B cell (primary cell): Measurements from ENCODE around the gene RALA. TPM values are rescaled to one million over a fixed set of nuclear protein-coding genes. Genes with fewer than 3 reads are reported as not detected.
A peak's percentile ranks its signal among the peaks of the same experiment; 100 is the strongest.

ENCODE experiments used
- ATAC-seq: fragments of 200-7000 bp; cut with Tn5 transposase; one replicate; pipeline ENCODE4 v1.10.0; 2021; ENCODE audit warnings: low read depth, mild to moderate bottlenecking, moderate number of reproducible peaks, moderate library complexity
- CTCF ChIA-PET: fragments of 350-600 bp; sonication (Branson Sonifier 250); formaldehyde crosslinking; loops from one replicate; lab custom pipeline; 2021; ENCODE audit warnings: antibody characterized with exemption, inconsistent platforms; lab: Charles Lee
- POLR2A ChIA-PET: fragments of 350-600 bp; sonication (Branson Sonifier 250); formaldehyde crosslinking; loops from one replicate; lab custom pipeline; 2021; ENCODE audit warnings: antibody characterized with exemption; lab: Charles Lee
- DNase-seq: peaks from one replicate; pipeline ENCODE4 v3.0.0; 2013
- H2AFZ ChIP-seq: 2 replicates; pipeline ENCODE4 v1.6.1; 2012; ENCODE audit warnings: mild to moderate bottlenecking, low read depth, low read length; ENCODE audit not compliant: insufficient read depth, poor library complexity, severe bottlenecking
- H3K27ac ChIP-seq, 2 donors: 1 replicate in 1 of 2; 2 replicates in 1 of 2; pipeline ENCODE4 v1.5.1; 2012 to 2013; ENCODE audit warnings: low read length in 2 of 2, mild to moderate bottlenecking in 2 of 2, moderate library complexity in 1 of 2
- H3K27me3 ChIP-seq, 4 experiments: fragments of 200-600 bp in 1 of 4; sonication (generic) in 1 of 4; replicated peaks in 1 of 4; 1 replicate in 2 of 4; 2 replicates in 2 of 4; pipeline versions ENCODE4 v1.6.1 to v1.7.0; 2013 to 2016; ENCODE audit warnings: low read length in 3 of 4, mild to moderate bottlenecking in 2 of 4, mixed read lengths in 1 of 4, moderate library complexity in 1 of 4; ENCODE audit not compliant: insufficient read depth in 4 of 4, control insufficient read depth in 3 of 4; ENCODE audit errors: control extremely low read depth in 1 of 4
- H3K36me3 ChIP-seq, 2 experiments: replicated peaks in 1 of 2; 1 replicate in 1 of 2; 2 replicates in 1 of 2; pipeline versions ENCODE4 v1.6.1 to v1.7.1; 2013; ENCODE audit warnings: low read length in 1 of 2; ENCODE audit not compliant: insufficient read depth in 2 of 2, control insufficient read depth in 1 of 2; ENCODE audit errors: control extremely low read depth in 1 of 2, extremely low read depth in 1 of 2
- H3K4me1 ChIP-seq, 2 donors: fragments of 200-600 bp in 1 of 2; sonication (generic) in 1 of 2; 1 replicate in 1 of 2; 2 replicates in 1 of 2; pipeline versions ENCODE4 v1.5.1 to v1.6.1; 2013 to 2017; ENCODE audit warnings: low read length in 2 of 2; ENCODE audit not compliant: control insufficient read depth in 2 of 2, insufficient read depth in 2 of 2
- H3K4me2 ChIP-seq: replicated peaks from 2 replicates; pipeline ENCODE3; 2012; ENCODE audit warnings: mild to moderate bottlenecking, low read depth, low read length; ENCODE audit not compliant: poor library complexity, severe bottlenecking
- H3K4me3 ChIP-seq, 5 experiments: fragments of 200-600 bp in 1 of 5; sonication (generic) in 1 of 5; 1 replicate in 3 of 5; 2 replicates in 2 of 5; pipeline versions ENCODE4 v1.5.1 to v1.7.0; 2011 to 2016; ENCODE audit warnings: low read length in 4 of 5, mild to moderate bottlenecking in 4 of 5, low read depth in 2 of 5, control low read depth in 1 of 5, moderate library complexity in 1 of 5; ENCODE audit not compliant: insufficient read depth in 1 of 5; ENCODE audit errors: control extremely low read depth in 1 of 5, extremely low read depth in 1 of 5
- H3K79me2 ChIP-seq: fragments of 200-600 bp; sonication (generic); one replicate; pipeline ENCODE4 v1.6.0; 2016; ENCODE audit warnings: low read length; ENCODE audit not compliant: control insufficient read depth, insufficient read depth
- H3K9ac ChIP-seq: fragments of 200-600 bp; sonication (generic); 2 replicates; pipeline ENCODE4 v1.6.1; 2017; ENCODE audit warnings: mild to moderate bottlenecking, low read length, moderate library complexity
- H3K9me3 ChIP-seq, 3 donors: one replicate each; pipeline versions ENCODE4 v1.6.1 to v1.7.1; 2013; ENCODE audit warnings: low read length in 2 of 3; ENCODE audit not compliant: control insufficient read depth in 2 of 3, insufficient read depth in 1 of 3; ENCODE audit errors: control extremely low read depth in 1 of 3
- H4K20me1 ChIP-seq: 2 replicates; pipeline ENCODE4 v1.6.0; 2012; ENCODE audit warnings: mild to moderate bottlenecking, low read length; ENCODE audit not compliant: insufficient read depth, control insufficient read depth, poor library complexity, severe bottlenecking
- H3K27ac Mint-ChIP-seq: one replicate; pipeline ENCODE4 v1.8.0; 2021; ENCODE audit warnings: mixed read lengths
- H3K27me3 Mint-ChIP-seq: one replicate; pipeline ENCODE4 v1.8.0; 2021; ENCODE audit warnings: mixed read lengths
- H3K4me1 Mint-ChIP-seq: one replicate; pipeline ENCODE4 v1.8.0; 2021; ENCODE audit warnings: mixed read lengths
- H3K4me3 Mint-ChIP-seq: one replicate; pipeline ENCODE4 v1.8.0; 2021; ENCODE audit warnings: mixed read lengths
- H3K9me3 Mint-ChIP-seq: one replicate; pipeline ENCODE4 v1.8.0; 2022; ENCODE audit warnings: mixed read lengths; ENCODE audit not compliant: insufficient read depth
- CTCF ChIP-seq: fragments of 200-600 bp; IDR thresholded peaks from one replicate; pipeline ENCODE4 v1.8.0; 2022; ENCODE audit warnings: antibody characterized with exemption, mild to moderate bottlenecking
- EZH2 ChIP-seq: IDR thresholded peaks from 2 replicates; pipeline ENCODE4 v1.6.1; 2012; ENCODE audit warnings: borderline replicate concordance, low read depth, mild to moderate bottlenecking, moderate library complexity, low read length; ENCODE audit not compliant: insufficient read depth, poor library complexity, severe bottlenecking
- WGBS: methylation state at CpG from one replicate; pipeline ENCODE4 v1.1.5; 2013; ENCODE audit warnings: missing lambda C conversion rate; ENCODE audit not compliant: insufficient coverage; 5-methylcytosine and 5-hydroxymethylcytosine counted together
- intact Hi-C: fragments of 100-400 bp; cut with micrococcal nuclease; formaldehyde crosslinking; loops from one replicate; pipeline ENCODE4 v1.10.0; 2022
- polyA plus RNA-seq: library from polyadenylated mRNA; depleted of rRNA; stranded (reverse); fragments of >200 nt; gene quantifications from 2 replicates; pipeline ENCODE4 v1.2.3, GENCODE V29; 2012
- total RNA-seq, 2 donors: library from RNA; stranded (reverse); fragments of 120-200 nt in 1 of 2; gene quantifications; 1 replicate in 1 of 2; 2 replicates in 1 of 2; pipeline versions ENCODE4 v1.2.3 to v1.2.4, GENCODE V29; 2013 to 2022

The RALA gene
- total and polyA plus RNA-seq, 2 donors (not counting 1 experiment from before 2014, with no cell fraction given): 9.3 to 29.8 TPM

- WGBS: 2% methylated on average over 47 of the region's 52 CpGs
- ATAC-seq: peak; percentile 94
- peak overlapping the region; percentile 89 for H3K4me3 Mint-ChIP-seq
- peaks cover 33 to 45% of the 10 kb centered on the region in 2 donors for H3K4me1 ChIP-seq
- intact Hi-C loops: loop anchor here (1.0 to 10.0 kb wide), 8 partner anchors 13 to 1558 kb away; partner anchors contain the start of genes MPLKIP, RALA, STARD3NL and YAE1
- no peaks in the 10 kb centered on the region for H3K36me3 ChIP-seq
- DNase-seq: peak; percentile 99
- H3K79me2 ChIP-seq: peaks cover 40% of the 10 kb centered on the region
- H3K4me2 ChIP-seq: peak overlapping the region; percentile 86
- H3K27me3 ChIP-seq: no peaks in the 10 kb centered on the region
- peak overlapping the region; percentile 17 to 90 (median 75) for H3K4me3 ChIP-seq
- H3K27ac Mint-ChIP-seq: peak overlapping the region; percentile 94
- no peaks in the 10 kb centered on the region for H4K20me1 ChIP-seq
- no peaks in the 10 kb centered on the region for H3K9me3 ChIP-seq
- H3K4me1 Mint-ChIP-seq: peaks cover 47% of the 10 kb centered on the region
- no peaks in the 10 kb centered on the region for H3K9me3 Mint-ChIP-seq
- ChIA-PET CTCF (interaction anchor here (0.5 to 6.7 kb wide), 9 partner anchors 9 to 402 kb away, joined by 4 to 75 read pairs (median 5); partner anchors contain the start of genes MPLKIP and SUGCT), POLR2A (interaction anchor here (1.2 to 2.1 kb wide), 3 partner anchors 110 to 402 kb away, joined by 3 to 9 read pairs (median 7); partner anchors contain the start of genes RALA and SUGCT)
- TF ChIP-seq EZH2 (no peak), CTCF (no peak)
- peak overlapping the region; percentile 89 for H2AFZ ChIP-seq
- H3K27me3 Mint-ChIP-seq: no peaks in the 10 kb centered on the region
- peak overlapping the region; percentile 81 for H3K9ac ChIP-seq
- peak overlapping the region; percentile 82 to 86 for H3K27ac ChIP-seq
These were observed 109.7 kb downstream of the RALA start for GRCh38 chr7:39732837-39733804.
